ENCODE measurements around the gene KPNA4.
"Not testable (repeated sequence)": the region's sequence is repeated elsewhere in the genome, so short reads cannot be mapped to it uniquely, and the experiment has no call there.

KPNA4 gene

DNA sequence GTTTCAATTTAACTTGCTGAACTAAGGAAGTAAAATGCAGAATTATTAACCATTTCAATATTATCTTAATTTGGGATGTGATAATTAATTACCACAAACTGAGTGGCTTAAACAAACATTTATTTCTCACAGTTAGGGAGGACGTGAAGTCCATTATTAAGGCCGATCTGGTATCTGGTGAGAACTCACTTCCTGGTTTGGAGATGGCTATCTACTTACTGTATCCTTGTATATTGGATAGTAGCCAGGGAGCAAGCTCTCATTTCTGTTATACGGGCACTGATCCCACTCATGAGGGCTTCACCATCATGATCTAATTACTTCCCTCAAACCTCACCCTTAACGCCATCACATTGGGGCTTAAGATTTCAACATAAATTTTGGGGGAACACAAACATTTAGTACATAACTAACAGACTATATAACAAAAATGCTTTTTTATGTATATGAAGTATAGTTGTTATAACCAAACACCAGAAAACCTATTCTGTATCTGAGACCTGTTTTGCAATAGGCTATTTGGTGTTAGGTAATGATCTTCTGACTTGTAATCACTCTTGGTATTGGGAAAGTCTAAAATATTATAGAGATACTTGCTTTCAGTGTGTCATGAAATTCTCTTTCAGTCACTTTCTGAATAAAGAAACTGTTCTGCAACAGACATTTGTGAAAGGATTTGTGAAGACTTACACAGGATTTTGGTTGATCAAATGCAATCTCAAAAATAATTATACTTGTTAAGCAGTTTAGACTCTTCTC is 4.7 kb upstream of the KPNA4 start:
- no peak for DNase-seq

DNA sequence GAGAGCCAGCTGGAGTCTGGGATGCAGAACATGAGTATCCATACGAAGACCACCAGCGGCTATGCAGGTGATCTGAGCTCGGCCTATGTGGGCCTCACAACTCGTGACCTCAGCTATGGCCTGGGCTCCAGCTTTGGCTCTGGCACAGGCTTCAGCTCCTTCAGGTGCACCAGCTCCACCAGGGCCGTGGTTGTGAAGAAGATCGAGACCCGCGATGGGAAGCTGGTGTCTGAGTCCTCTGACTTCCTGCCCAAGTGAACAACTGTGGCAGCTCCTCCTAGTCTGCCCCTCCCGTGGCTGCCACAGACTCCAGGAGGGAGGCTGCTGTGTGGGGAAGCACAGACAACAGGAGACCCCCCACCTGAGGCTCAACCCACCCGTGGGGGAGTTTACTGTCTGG is 3.6 kb upstream of the KPNA4 start:
- DNase-seq, result no peak

DNA sequence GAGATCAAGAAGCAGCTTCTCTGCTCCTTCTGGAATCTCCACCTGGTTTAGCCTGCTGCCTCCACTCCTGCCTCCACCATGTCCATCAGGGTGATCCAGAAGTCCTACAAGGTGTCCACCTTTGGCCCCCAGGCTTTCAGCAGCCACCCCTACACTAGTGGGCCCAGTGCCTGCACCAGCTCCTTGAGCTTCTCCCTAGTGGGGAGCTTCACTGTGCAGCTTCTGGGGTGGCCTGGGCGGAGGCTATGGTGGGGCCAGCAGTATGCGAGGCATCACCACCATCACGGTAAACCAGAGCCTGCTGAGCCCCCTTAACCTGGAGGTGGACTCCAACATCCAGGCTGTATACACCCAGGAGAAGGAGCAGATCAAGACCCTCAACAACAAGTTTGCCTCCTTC is 2.4 kb upstream of the KPNA4 start:
- no peak for DNase-seq

DNA sequence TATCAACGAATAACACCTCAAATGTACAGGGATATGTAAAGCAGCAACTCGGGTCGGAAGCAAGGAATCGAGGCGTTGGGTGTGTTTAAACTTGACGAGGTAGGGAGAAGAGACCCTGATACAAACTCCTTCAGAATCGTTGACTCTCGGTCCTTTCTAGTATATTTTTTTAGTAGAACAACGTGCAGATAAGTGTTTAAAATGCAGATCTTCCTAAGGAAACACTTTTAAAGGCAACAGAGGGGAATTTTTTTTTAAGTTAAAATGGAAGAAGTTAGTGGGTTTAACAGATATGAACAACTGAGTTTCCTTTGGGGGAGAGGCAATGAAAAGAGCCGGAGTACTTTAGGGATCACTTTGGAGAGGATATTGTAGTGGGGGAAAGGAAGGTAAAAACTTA is 1.1 kb upstream of the KPNA4 start:
- no peak for DNase-seq

DNA sequence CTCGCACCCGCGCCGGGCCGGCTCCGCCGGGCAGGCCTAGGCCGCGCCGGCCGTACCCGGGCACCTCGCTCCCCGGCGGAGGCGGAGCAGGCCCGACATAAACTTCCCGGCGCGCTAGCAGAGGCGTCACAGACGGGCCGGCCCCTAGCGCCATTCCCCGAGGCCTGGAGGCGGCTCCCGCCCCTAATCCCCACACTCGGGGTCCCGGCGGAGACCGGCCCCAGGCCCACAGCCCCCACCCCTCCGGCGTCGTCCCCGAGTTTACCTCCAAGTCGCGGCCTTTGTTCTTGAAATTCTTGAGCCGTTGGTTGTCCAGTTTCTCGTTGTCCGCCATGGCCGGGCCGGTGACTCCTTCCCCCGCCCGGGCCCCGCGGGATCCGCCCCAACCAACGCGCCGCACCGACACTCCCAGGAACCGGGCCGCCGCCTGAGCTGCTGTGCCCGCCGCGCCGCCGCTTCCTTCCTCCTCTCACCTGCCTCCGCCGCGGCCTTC is 376 bp downstream of the KPNA4 start:
- peak; percentile 54 to 62 for DNase-seq

DNA sequence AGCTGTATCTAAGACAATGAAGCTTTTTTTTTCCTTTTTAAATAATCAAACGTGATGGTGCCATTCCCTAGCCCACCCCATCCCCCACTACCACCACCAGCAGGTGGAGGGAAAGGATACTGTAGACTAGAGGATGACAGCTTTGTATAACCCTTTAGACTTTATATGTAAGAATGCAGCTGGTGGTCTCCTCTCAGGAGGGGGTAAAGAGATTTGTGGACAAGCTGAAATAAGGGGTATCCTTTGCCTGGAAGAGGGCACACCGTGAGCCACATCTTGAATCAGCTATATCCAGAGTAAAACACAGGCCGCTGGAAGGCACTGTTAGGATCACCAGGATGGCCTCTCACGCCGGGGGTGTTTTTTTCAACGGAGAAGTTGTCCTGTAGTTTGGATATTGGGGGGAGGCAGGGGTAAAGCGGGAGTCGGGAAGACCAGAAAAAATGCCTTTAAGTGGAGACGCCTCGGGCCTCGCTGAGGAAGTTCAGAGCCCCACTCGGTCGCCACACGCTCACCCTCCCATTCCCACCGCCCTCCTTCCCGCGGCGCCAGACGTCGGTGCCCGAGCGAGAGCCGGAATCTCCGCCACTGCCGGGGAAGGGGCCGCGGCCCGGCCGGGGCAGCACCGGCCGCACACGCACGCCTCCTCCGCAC is 986 bp downstream of the KPNA4 start:
- DNase-seq, result peak in 1 of 2 donors; percentile 8

DNA sequence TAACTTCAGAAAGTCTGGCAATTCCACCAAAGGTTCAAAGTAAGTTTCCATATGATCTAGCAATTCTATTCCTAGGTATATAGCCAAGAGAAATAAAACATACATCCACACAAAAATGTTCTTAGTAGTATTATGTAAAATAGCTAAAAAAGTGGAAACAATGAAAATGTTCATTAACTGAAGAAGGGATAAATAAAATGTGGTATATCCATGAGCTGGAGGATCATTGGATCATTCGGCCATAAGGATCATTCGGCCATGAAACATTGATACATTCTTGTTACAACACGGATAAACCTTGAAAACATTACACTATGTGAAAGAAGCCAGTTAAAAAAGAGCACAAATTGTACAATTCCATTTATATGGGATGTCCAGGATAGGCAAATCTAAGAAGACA is 2.4 kb downstream of the KPNA4 start:
- DNase-seq, result no peak

DNA sequence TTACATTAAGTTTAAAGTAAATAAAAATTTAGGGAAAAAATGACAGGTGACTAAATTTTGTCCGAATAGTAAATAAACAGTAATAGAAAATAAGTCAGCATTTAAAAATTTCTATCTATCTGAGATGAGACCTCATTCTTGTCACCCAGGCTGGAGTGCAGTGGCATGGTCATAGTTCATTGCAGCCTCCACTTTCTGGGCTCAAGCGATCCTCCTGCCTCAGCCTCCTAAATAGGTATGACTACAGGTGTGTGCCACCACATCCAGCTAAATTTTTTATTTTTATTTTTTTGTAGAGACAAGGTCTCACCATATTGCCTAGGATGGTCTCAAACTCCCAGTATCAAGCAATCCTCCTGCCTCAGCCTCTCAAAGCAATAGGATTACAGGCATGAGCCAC is 7.8 kb downstream of the KPNA4 start:
- DNase-seq, result no peak

DNA sequence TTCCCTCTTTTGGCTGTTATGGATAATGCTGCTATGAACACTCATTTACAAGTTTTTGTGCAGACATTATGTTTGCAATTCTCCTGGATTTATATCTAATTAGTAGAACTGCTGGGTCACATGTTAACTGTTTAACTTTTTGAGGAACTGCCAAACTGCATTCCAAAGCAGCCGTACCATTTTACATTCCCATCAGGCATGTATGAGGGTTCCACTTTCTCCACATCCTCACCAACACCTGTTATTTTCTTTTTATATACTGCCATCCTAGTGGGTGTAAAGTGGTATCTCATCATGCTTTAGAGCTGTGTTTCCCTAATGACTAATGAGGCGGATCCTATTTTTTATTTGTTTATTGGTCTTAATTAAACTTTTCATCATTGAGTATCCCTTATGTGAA is 9.2 kb downstream of the KPNA4 start:
- no peak for DNase-seq

DNA sequence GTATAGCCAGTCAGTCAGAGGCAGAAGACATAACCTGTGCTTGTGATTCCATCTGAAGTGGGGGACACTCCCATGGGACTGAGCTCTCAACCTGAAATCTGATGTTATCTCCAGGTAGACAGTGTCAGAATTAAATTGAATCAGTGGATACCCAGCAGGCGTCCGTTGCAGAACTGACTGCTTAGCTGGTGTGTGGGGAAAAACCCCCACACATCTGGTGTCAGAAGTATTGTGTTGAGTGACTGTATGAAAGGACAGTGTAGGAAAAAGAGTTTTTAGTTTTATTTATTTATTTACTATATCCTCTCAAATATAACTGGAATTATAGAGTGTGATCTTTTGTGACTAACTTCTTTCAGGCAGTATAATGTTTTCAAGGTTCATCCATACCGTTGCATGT is 10.4 kb downstream of the KPNA4 start:
- no peak for DNase-seq

DNA sequence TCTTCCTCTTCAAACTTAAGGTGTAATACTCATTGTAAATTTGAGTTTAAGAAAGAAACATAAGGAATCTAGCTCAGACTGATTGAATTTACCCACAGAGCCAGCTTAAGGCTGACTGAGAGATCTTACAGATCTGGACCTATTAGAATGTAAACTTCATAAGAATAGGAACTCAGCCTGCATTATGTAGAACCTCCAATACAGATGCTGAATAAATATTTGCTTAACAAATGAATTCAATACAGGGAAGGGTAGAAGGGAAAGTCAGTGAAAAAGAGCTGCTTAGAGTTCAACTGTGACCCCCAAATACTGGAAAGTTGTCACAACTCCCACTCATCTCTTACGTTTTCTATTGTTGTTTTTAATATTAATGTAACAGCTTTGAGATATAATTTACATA is 11.5 kb downstream of the KPNA4 start:
- no peak for DNase-seq

DNA sequence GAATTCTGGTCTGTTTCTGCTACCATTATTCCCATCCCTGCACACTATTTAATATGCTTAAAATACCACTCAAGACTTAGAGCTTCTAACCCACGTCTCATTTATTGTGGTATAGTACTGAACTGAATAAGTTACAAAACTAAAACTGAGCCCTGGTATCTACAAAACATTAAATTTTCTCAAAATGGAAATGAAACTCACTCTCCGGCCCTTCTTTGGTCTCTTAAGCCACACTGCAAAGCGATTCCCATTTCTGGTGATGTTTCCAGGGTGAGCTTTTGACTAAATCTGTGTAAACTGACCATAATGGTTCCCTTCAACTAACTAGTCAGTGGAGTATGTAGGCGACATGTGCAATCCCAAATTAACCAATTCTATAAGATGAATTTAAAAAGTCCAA is 18.6 kb downstream of the KPNA4 start:
- DNase-seq, result no peak

DNA sequence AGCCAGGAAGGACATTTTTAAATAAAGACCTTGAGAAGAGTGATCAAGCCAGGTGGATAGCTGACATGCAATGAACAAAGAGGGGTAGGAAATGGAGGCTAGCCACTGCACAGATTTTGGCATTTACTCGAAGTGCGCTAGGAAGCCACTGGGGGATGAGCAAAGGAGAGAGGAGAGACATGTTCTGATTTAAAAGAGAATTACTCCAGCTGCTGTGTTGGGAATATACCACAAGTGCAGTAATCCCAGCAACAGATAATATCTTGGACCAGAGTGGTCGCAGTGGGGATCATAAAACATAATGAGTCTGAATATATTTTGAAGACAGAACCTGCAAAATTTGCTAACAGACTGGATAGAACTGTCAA is 19.9 kb downstream of the KPNA4 start:
- no peak for DNase-seq

DNA sequence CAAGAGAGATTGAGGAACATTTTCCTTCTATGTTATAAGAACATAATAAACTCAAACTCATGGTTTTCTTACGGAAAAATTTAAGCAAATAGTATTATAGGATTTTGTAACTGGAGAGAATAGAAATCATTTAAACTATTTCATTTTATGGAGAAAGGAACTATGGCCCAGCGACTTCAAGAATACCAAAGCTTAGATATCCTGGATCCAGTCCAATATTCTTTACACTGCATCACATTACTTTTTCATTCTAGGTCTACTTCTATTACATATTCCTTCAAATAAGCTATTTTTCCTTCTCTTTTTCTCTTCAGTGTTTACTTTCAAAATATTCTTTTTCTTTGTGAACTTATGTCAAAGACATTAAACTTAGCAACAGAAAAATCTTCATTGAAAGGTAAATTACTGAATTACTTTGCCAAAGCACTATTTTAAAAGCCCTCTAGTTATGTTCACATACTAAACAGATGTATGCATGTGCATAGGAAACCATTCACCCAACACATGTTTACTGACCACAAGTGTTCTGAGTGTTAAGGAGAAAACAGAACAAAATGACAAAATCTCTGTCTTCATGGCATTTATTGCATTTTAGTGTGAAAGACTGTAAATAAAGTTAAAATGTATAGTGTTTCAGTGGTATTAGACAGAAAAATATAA is 20.4 kb downstream of the KPNA4 start:
- no peak for DNase-seq

DNA sequence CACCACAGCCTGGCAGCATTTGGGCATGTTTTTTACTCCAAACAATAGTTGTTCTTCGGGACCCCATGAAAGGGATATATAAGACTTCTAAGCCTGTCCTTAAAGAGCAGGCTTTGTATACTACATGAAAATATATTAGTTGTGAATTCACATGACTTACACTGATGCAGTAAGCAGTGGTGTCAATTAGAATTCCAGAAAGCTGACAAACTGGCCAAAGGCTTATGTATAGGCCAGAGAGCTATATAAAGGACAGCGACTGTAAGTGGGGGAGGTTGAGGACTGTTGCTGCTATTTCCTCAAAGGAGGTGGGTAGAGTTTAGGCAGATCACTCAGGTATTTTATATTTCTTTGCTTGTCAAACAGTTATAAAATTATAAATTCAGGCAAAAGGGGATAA is 24.8 kb downstream of the KPNA4 start:
- no peak for DNase-seq

DNA sequence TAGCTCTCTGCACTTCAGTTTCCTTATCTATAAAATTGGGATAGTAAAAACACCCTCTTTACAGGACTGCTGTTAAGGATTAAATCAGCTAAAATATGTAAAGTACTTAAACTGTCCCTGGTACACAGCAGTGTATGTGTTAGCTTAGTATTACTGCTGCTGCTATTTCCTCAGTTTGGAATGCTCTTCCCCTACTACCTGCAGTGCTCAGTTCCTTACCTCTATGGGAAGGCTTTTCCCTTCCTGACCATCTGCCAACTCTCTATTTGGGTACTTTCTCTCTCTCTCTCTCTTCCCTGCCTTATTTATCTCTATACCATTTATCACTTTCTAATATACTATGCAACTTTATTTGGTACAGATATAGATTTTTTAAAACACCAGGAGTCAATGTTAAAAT is 26.5 kb downstream of the KPNA4 start:
- DNase-seq, result no peak

DNA sequence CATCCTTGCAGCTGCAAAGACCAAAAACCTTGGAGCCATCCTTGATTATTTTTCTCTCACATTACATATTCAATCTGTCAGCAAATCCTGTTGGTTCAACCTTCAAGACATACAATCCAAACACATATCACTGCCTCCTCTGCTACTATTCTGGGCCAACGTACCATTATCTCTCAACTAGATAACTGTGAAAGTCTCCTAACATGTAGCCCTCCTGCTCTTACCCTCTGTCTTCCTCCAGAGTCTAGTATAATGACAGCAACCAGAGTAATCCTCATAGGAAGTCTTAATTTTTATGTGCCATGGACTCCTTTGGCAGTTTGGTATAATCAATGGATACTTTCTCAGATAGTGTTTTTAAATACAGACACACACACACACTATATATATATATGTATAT is 27.6 kb downstream of the KPNA4 start:
- DNase-seq, result no peak

DNA sequence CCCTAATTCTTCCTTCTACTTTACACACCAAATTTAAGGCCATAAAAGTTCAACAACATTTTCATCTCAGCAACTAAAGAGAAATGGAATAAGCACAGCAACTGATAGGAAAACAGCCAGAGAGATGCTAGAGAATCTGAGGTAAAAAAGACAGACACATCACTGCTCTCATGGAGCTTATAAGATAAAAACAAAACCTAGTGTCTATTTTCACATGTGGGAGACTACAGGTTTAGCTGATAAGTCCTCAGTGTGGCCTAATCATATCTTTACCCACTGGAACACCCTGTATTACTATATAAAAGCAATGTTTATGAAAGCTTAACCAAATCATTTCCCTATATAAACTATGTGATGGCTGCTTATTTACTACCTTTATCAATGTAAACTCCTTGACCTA is 33.0 kb downstream of the KPNA4 start:
- no peak for DNase-seq

DNA sequence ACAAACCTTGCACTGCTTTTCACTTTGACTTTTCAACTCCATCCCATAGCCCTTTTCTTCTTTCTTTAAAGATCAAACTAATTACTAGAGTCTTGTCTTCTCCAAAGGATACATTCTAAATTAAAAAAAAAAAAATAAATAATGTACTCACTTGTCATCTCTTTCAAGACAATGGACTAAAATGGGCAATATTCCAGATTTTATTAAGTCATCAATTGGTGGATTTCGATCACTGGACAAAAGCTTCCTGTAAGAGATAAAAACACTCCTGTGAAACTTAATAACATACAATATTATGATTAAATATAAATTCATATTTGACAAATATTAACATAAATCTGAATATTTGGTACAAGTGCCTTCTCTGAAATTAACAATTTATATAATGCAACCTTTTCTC is 34.1 kb downstream of the KPNA4 start:
- DNase-seq, result no peak

DNA sequence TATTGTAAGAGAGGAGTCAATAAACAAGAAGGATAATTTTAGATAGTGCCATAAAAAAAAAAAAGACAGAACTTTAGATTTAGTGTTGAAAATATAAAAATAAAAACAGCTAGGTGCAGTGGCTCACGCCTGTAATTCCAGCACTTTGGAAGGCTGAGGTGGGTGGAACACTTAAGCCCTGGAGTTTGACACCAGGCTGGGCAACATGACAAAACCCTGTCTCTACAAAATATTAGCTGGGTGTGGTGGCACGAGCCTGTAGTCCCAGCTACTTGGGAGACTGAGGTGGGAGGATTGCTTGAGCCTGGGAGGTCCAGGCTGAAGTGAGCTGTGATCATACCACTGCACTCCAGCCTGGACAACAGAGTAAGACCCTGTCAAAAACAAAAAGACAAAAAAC is 49.0 kb downstream of the KPNA4 start:
- not testable (repeated sequence) for DNase-seq

DNA sequence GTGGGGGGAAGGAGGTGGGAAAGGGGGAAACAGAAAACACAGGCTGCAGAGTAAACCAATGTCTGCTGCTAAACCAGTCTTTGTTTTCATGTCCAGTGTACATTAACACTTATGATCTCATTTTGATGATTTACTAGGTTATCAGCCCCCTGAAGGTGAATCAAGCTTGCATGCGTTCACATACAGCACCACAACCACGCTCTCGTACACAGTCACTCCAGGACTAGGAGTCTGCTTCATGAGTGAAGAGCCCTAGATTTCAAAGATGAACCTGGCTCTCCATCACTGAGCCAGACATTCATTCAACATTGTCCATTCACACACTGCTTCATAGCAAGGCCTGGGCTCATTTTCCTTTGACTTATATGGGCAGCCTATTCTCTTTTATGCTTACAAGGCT is 64.0 kb downstream of the KPNA4 start:
- no peak for DNase-seq

DNA sequence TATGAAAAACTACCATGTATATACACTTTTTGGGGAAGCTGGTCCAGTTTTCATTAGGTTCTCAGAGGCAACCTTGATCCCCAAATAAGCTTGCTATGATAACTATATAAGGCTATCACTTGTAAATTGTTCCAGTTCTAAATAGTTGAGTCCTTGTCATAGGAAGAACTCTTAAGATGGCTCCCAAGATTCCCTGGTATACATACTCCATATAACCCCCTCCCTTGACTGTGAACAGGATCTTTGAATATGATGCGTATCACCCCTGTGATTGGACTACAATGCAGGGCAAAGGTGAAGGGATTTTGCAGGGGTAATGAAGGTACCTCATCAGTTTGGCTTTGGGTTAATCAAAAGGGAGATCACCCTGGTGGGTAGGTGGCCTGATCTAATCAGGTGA is 67.2 kb downstream of the KPNA4 start:
- DNase-seq, result no peak

DNA sequence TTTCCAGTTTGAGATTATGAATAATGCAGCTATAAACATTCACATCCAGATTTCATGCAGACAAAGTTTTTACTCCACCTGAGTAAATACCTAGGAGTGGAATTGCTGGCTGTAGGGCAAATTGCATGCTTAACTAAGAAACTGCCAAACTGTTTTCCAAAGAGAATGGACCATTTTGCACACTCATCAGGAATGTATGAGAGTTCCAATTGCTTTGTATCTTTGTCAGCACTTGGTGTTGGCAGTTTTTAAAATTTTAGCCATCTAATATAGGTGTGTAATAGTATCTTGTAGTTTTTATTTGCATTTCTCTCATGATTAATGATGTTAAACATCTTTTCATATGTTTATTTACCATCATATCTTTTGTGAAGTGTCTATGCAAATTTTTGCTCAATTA is 75.2 kb downstream of the KPNA4 start:
- DNase-seq, result no peak

DNA sequence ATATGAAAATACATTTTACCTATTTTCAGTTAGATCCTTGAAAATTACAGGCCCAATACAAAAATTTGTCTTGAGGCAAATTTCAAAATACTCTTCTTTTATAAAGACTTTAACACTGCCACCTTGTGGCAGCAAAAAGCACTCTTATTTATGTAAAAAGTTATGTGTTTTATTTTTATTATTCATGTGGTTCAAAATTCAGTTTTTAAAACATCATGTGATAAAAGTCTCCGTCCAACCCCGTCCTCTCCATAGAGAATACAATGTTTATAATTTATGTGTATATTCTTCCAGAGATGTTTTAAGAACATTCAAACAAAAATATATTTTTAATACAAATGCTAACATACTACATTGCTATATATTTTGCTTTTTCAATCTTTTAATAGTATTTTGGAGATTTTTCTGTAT is 78.9 kb downstream of the KPNA4 start:
- DNase-seq, result no peak
